ENCODE measurements around the gene ARHGAP15.

ARHGAP15 gene

DNA sequence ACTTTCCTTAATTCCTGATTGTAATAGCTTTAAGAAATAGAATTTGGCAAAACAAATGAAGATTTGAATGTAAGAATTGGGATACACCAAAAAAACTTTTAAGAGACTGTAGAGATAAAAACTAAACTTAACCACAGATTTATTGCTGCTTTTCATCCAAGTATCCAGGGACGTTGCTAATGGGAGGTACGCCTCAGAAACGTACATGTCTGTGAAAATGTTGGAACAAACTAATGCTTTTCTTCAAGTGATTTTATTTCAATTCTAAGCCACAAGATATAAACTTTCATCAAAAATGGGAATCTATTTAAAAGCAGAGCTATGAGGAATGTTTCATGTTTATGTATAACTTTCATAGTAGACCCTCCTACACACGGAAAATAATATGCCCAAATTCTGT lies 66.3 kb downstream of the ARHGAP15 start:
- DNase-seq (ENCODE audit: low read depth), result no peak
- no peak for TF ChIP-seq CTCF (conservative IDR thresholded peaks at IDR 0.05; ENCODE audit: low read depth, low read length)
- no peak overlapping the region for H3K4me3 ChIP-seq (ENCODE audit: low read length)

- DNase-seq (ENCODE audit: low read depth), result no peak
- no peak for TF ChIP-seq CTCF (conservative IDR thresholded peaks at IDR 0.05; ENCODE audit: low read depth, low read length)
- no peak overlapping the region for H3K4me3 ChIP-seq (ENCODE audit: low read length)
These were observed 74.8 kb downstream of the ARHGAP15 start for GRCh38 chr2:143204062-143204461.

DNA sequence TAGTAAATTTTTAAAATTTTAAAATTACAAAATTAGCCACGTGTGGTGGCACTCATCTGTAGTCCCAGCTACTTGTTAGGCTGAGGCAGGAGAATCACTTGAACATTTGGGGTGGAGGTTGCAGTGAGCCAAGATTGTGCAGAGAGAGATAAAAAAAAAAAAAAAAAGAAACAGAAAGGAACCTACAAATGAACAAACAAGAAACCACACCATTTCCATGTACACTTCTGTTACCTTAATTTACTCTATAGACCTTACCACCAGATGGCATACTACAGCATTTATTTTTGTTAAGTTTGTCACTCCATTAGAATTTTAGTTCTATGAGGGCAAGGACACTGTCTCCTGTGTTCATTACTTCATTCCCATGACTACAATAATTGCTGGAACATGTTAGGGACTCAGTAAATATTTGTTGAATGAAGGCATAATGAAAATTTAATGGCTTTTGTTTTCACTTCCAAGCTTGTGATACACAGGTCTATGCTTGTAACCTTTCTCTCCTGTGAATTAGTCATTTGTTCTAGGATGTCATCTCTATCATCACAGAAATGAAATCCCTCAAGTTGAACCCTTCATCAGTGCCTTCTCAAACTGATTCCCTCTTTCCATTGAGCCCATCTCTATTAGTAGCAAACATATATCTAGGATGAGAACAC lies 76.0 kb downstream of the ARHGAP15 start:
- H3K4me3 ChIP-seq (ENCODE audit: low read length), result no peak overlapping the region
- no peak for DNase-seq (ENCODE audit: low read depth)
- TF ChIP-seq CTCF (conservative IDR thresholded peaks at IDR 0.05; ENCODE audit: low read depth, low read length), result peak; percentile 41

- no peak for TF ChIP-seq CTCF (conservative IDR thresholded peaks at IDR 0.05; ENCODE audit: low read depth, low read length)
- DNase-seq (ENCODE audit: low read depth), result no peak
- H3K4me3 ChIP-seq (ENCODE audit: low read length), result no peak overlapping the region
These were observed 80.6 kb downstream of the ARHGAP15 start for GRCh38 chr2:143209570-143210445.

DNA sequence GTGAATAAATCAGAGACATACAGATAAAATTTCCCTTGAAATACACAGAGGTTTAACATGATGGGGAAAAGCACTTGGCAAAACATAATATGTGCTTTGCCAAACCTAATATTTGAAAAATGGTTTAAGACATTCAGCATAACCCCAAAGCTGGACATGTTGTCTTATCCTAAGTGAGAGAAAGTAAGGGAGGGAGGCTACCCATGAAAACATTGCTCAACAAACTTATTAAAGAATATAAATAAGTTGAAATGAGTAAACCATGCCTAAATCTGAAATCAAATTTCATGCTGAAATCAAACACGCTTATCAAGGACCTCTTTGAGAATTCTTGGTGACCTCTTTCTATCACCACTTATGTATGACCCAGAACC lies 81.2 kb downstream of the ARHGAP15 start:
- no peak for TF ChIP-seq CTCF (conservative IDR thresholded peaks at IDR 0.05; ENCODE audit: low read depth, low read length)
- no peak for DNase-seq (ENCODE audit: low read depth)
- H3K4me3 ChIP-seq (ENCODE audit: low read length), result no peak overlapping the region

DNA sequence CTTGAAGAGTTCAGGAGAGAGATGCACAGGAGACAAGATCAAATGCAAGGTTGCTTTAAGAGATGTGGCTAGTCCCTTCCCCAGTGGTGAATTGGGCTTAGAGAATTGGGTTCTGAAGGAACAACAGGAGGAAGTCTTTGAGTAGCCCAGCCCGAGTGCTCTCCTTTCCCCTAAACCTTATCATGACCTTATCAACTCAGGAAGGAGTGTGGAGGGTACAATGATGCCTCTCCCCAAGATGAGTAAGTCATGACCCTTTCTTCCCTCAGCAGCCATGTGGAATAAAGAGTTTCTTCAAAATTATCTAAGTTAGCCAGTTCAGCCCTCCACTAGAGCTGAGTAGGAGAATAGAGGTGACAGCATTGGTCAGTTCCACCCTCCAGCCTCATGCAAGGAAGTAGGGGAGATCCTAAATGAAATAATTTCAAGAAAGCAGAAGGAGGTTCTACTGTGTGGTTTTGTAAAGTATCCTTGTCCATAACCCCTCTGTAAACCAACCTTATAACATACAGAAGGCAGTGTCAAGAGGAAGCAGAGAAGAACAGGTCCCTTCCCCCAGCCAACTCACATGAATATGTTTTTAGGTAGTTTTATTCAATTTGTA lies 88.4 kb downstream of the ARHGAP15 start:
- TF ChIP-seq CTCF (conservative IDR thresholded peaks at IDR 0.05; ENCODE audit: low read depth, low read length), result no peak
- no peak for DNase-seq (ENCODE audit: low read depth)
- no peak overlapping the region for H3K4me3 ChIP-seq (ENCODE audit: low read length)

All from retinal pigment epithelial cell (primary cell).